K562 (cell line): ENCODE results near the gene SLC2A8. TPM values are rescaled to one million over a fixed set of nuclear protein-coding genes. Genes with fewer than 3 reads are reported as not detected.

ENCODE experiments used
- ATAC-seq: fragments of 200-7000 bp; cut with Tn5 transposase; 3 replicates; pipeline ENCODE4 v1.9.1; 2020; ENCODE audit warnings: moderate library complexity
- BruUV-seq: library from RNA; stranded (reverse); fragments of 400-500 nt; replicated peaks from 2 replicates; lab custom pipeline; 2021; lab: Mats Ljungman, UMichigan
- CTCF ChIA-PET: fragments of 300-600 bp; formaldehyde crosslinking; extraction: SDS; loops from one replicate; lab custom pipeline; 2021; ENCODE audit warnings: low intra/inter-chr PET ratio; lab: Yijun Ruan, JAX
- POLR2A ChIA-PET: fragments of 300-600, 350-650 bp; sonication (Branson Sonifier 250); formaldehyde crosslinking; extraction: SDS; loops from one replicate; lab custom pipeline; 2021; ENCODE audit warnings: antibody characterized with exemption, inconsistent platforms; lab: Yijun Ruan, JAX
- DNase-seq, 4 experiments: peaks; one replicate each; pipeline versions ENCODE4 v3.0.0 to v3.0.0-alpha.2; 2011 to 2018; ENCODE audit warnings: low spot score in 3 of 4, mixed read lengths in 3 of 4; ENCODE audit errors: extremely low read depth in 1 of 4
- FAIRE-seq: peaks from 2 replicates; lab custom pipeline; 2011; peaks lifted over from hg19 to GRCh38; lab: Jason Lieb, UNC
- H2AFZ ChIP-seq: 2 replicates; pipeline ENCODE4 v1.6.0; 2011; ENCODE audit warnings: low read depth, low read length, control low read depth, inconsistent platforms
- H3K27ac ChIP-seq: fragments of 200-600 bp; 3 replicates; pipeline ENCODE4 v1.8.0; 2011; ENCODE audit warnings: low read depth, mild to moderate bottlenecking, control low read depth, inconsistent platforms, low read length, moderate library complexity, mixed read lengths; ENCODE audit errors: extremely low read depth
- H3K27me3 ChIP-seq, 2 experiments: fragments of 300-600 bp in 1 of 2; 2 replicates in 1 of 2; 3 replicates in 1 of 2; pipeline versions ENCODE4 v1.6.0 to v1.8.0; 2011; ENCODE audit warnings: inconsistent platforms in 2 of 2, low read length in 2 of 2, mild to moderate bottlenecking in 1 of 2, mixed read lengths in 1 of 2, moderate library complexity in 1 of 2; ENCODE audit not compliant: control insufficient read depth in 2 of 2, insufficient read depth in 2 of 2
- H3K36me3 ChIP-seq: fragments of 300-600 bp; 3 replicates; pipeline ENCODE4 v1.8.0; 2011; ENCODE audit warnings: mild to moderate bottlenecking, low read length, inconsistent platforms; ENCODE audit not compliant: control insufficient read depth, insufficient read depth
- H3K4me1 ChIP-seq, 2 experiments: fragments of 200-600 bp in 1 of 2; replicated peaks in 1 of 2; 2 replicates in 1 of 2; 3 replicates in 1 of 2; pipeline versions ENCODE4 v1.5.1 to v1.8.0; 2011; ENCODE audit warnings: inconsistent platforms in 2 of 2, low read length in 2 of 2, mild to moderate bottlenecking in 1 of 2, mixed read lengths in 1 of 2, moderate library complexity in 1 of 2; ENCODE audit not compliant: control insufficient read depth in 2 of 2, insufficient read depth in 2 of 2
- H3K4me2 ChIP-seq: 2 replicates; pipeline ENCODE4 v1.6.1; 2011; ENCODE audit warnings: low read length, control low read depth, inconsistent platforms, mixed read lengths; ENCODE audit not compliant: insufficient read depth
- H3K4me3 ChIP-seq: fragments of 200-600 bp; sonication (generic), shearing (Covaris generic); 2 replicates; pipeline ENCODE4 v1.5.1; 2016; ENCODE audit warnings: control low read depth, inconsistent platforms
- H3K79me2 ChIP-seq: fragments of 200-600 bp; 3 replicates; pipeline ENCODE4 v1.8.0; 2011; ENCODE audit warnings: low read length, inconsistent platforms; ENCODE audit not compliant: control insufficient read depth, insufficient read depth
- H3K9ac ChIP-seq, 2 experiments: 2 replicates each; pipeline versions ENCODE4 v1.6.0 to v1.6.1; 2011; ENCODE audit warnings: low read depth in 2 of 2, low read length in 2 of 2, control low read depth in 1 of 2, inconsistent platforms in 1 of 2, mild to moderate bottlenecking in 1 of 2, mixed read lengths in 1 of 2; ENCODE audit not compliant: insufficient read depth in 1 of 2
- H3K9me1 ChIP-seq: one replicate; pipeline ENCODE4 v1.6.0; 2011; ENCODE audit warnings: inconsistent platforms, mild to moderate bottlenecking, low read length, moderate library complexity; ENCODE audit not compliant: control insufficient read depth, insufficient read depth
- H3K9me3 ChIP-seq: replicated peaks from 2 replicates; pipeline ENCODE4 v1.5.1; 2011; ENCODE audit warnings: low read depth, low read length, inconsistent platforms; ENCODE audit not compliant: control insufficient read depth, insufficient read depth
- H4K20me1 ChIP-seq: replicated peaks from 2 replicates; pipeline ENCODE4 v1.6.1; 2011; ENCODE audit warnings: low read length, inconsistent platforms, mixed read lengths; ENCODE audit not compliant: control insufficient read depth, insufficient read depth
- CBFB ChIP-seq: sonication (generic); formaldehyde crosslinking; IDR thresholded peaks from 2 replicates; pipeline ENCODE4 v1.4.0; 2020; ENCODE audit warnings: mild to moderate bottlenecking, missing genetic modification reagents
- EGR1 ChIP-seq: fragments of 450-650 bp; conservative IDR thresholded peaks from 2 replicates; pipeline ENCODE4 v1.6.1; 2017; ENCODE audit warnings: mild to moderate bottlenecking
- ESRRA ChIP-seq: fragments of 450-650 bp; IDR thresholded peaks from 2 replicates; pipeline ENCODE4 v1.6.1; 2014; ENCODE audit warnings: low read depth, mild to moderate bottlenecking, moderate library complexity, borderline replicate concordance
- GATAD2A ChIP-seq: fragments of 450-650 bp; IDR thresholded peaks from 2 replicates; pipeline ENCODE4 v1.6.1; 2017
- HIVEP1 ChIP-seq: fragments of 250-450 bp; sonication (Bioruptor Pico); IDR thresholded peaks from 2 replicates; pipeline ENCODE4 v1.4.0; 2020; ENCODE audit warnings: mild to moderate bottlenecking
- HMG20A ChIP-seq: fragments of 450-650 bp; formaldehyde crosslinking; conservative IDR thresholded peaks from 2 replicates; pipeline ENCODE4 v1.4.0; 2020; ENCODE audit warnings: mild to moderate bottlenecking, mixed read lengths
- NCOR1 ChIP-seq: fragments of 450-650 bp; IDR thresholded peaks from 2 replicates; pipeline ENCODE4 v1.6.1; 2016; ENCODE audit warnings: mild to moderate bottlenecking, moderate library complexity
- NR3C1 ChIP-seq: sonication (generic); formaldehyde crosslinking; IDR thresholded peaks from 2 replicates; pipeline ENCODE4 v1.8.1; 2022; ENCODE audit warnings: missing genetic modification reagents
- NR4A1 ChIP-seq, 2 experiments: fragments of 250-450 bp in 1 of 2; fragments of 450-650 bp in 1 of 2; sonication (Bioruptor Pico) in 1 of 2; IDR thresholded peaks; 2 replicates each; pipeline versions ENCODE4 v1.4.0 to v1.6.1; 2016 to 2020; ENCODE audit warnings: mild to moderate bottlenecking in 2 of 2, missing compliant biosample characterization in 1 of 2, missing genetic modification characterization in 1 of 2, moderate library complexity in 1 of 2
- RBM25 ChIP-seq: fragments of 200-400 bp; formaldehyde crosslinking; IDR thresholded peaks from 2 replicates; pipeline ENCODE4 v1.6.1; 2018; ENCODE audit warnings: low read length, low read depth, moderate library complexity; ENCODE audit not compliant: severe bottlenecking
- TAF7 ChIP-seq: fragments of 450-650 bp; IDR thresholded peaks from 2 replicates; pipeline ENCODE4 v1.6.1; 2016; ENCODE audit warnings: missing genetic modification characterization, missing compliant biosample characterization
- ZBTB1 ChIP-seq: sonication (generic); formaldehyde crosslinking; IDR thresholded peaks from 2 replicates; pipeline ENCODE4 v1.8.1; 2023; ENCODE audit warnings: missing genetic modification reagents, low read depth, mild to moderate bottlenecking, borderline replicate concordance
- ZKSCAN1 ChIP-seq: fragments of 150-350 bp; IDR thresholded peaks from 2 replicates; pipeline ENCODE4 v1.6.1; 2016; ENCODE audit warnings: low read depth, low read length
- ZNF589 ChIP-seq: fragments of 200-800 bp; sonication (Bioruptor generic); IDR thresholded peaks from 2 replicates; pipeline ENCODE4 v1.6.1; 2016; ENCODE audit warnings: low read depth, missing genetic modification characterization, missing compliant biosample characterization
- WGBS: fragments of 100-300 bp; shearing (Covaris generic); methylation state at CpG from one replicate; pipeline ENCODE4 v1.1.6; 2016; ENCODE audit warnings: low coverage, mixed read lengths; ENCODE audit not compliant: insufficient coverage; ENCODE audit errors: missing lambda C conversion rate; 5-methylcytosine and 5-hydroxymethylcytosine counted together
- in situ Hi-C: fragments of 300-500 bp; cut with MboI; formaldehyde crosslinking; loops from 4 replicates; pipeline ENCODE4 v1.15.0; 2018; ENCODE audit warnings: inconsistent platforms, mixed read lengths
- intact Hi-C: fragments of 100-400 bp; cut with micrococcal nuclease; formaldehyde crosslinking; loops from 2 replicates; pipeline ENCODE4 v1.14.2; 2022
- polyA plus RNA-seq, 8 experiments: library from polyadenylated mRNA; depleted of rRNA in 4 of 8; stranded (reverse) in 5 of 8; unstranded in 3 of 8; fragments of >200 nt; fragmentation: Nextera tagmentation in 2 of 8; fragmentation: Illumina TruSeq in 1 of 8; extraction: Ambion mirVana in 2 of 8; extraction: Trizol in 1 of 8; gene quantifications; 2 replicates each; pipeline versions ENCODE4 v1.2.1 to v1.2.3, GENCODE V29; 2011 to 2014; ENCODE audit warnings: inconsistent platforms in 1 of 8, missing spikeins in 1 of 8
- total RNA-seq, 7 experiments: library from RNA; depleted of rRNA in 6 of 7; stranded (reverse); fragments of >200 nt in 6 of 7; fragmentation: Illumina TruSeq in 2 of 7; extraction: Trizol in 2 of 7; gene quantifications; 2 replicates each; pipeline versions ENCODE4 v1.2.1 to v1.2.3, GENCODE V29; 2011 to 2021; ENCODE audit warnings: low replicate concordance in 1 of 7
- TF ChIP-seq, protein P1 (sequence below): fragments of 250-450 bp; sonication (Bioruptor Pico); IDR thresholded peaks from 2 replicates; pipeline ENCODE4 v1.4.0; 2020

SLC2A8 gene
- total and polyA plus RNA-seq, 9 of the 15 experiments (the other 6 are each of a cell fraction or from before 2014, with no cell fraction given) = 0.13 to 12.9 (median 5.2) TPM

DNA sequence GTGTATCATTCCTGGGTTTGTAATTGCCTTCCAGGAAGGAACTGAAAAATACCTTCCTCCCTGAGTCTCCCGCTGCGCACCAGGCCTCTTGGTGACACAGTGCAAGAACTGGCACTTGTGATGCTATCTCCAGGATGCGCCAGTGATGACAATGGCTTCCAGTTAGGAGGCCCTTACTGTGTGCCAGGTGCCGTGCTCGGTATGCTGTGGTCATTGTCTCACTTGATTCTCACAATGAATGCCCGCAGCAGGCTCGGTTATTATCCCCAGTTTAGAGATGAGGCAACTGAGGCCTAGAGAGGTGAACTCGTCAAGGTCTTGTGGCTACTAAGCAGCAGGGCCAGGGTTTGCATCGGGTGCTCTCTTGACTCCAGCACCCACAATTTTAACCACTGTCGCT lies 31.5 kb upstream of the SLC2A8 start:
- DNase-seq (no peak), ATAC-seq (no peak), FAIRE-seq (no peak)
- Histone ChIP-seq H3K4me1 (peaks cover 7 to 9% of the 10 kb centered on the region in 2 experiments; a peak in 3 of 5 replicates), H3K9ac (no peak overlapping the region), H3K27ac (no peak overlapping the region), H3K4me2 (no peak overlapping the region), H4K20me1 (peaks cover 3% of the 10 kb centered on the region), H2AFZ (no peak overlapping the region), H3K9me3 (no peaks in the 10 kb centered on the region), H3K27me3 (peaks cover 13 to 26% of the 10 kb centered on the region in 2 experiments; a peak in 4 of 5 replicates), H3K4me3 (no peak overlapping the region), H3K9me1 (no peaks in the 10 kb centered on the region), H3K36me3 (no peaks in the 10 kb centered on the region), H3K79me2 (no peaks in the 10 kb centered on the region)
- ChIA-PET POLR2A (no interaction called here), CTCF (no interaction called here)
- in situ Hi-C loops (no loop called here), intact Hi-C loops (no loop called here)
- no TSS peak for BruUV-seq
- 41% methylated on average over 10 of the region's 10 CpGs for WGBS
- TF ChIP-seq NR3C1 (CRISPR knock-in tag) (no peak), GATAD2A (no peak), ZNF589 (CRISPR knock-in tag) (no peak), CBFB (CRISPR knock-in tag) (no peak), HIVEP1 (CRISPR knock-in tag) (no peak), ZKSCAN1 (no peak), RBM25 (no peak), HMG20A (CRISPR knock-in tag) (no peak), NCOR1 (no peak), TAF7 (no peak), ZBTB1 (no peak), EGR1 (no peak), NR4A1 (CRISPR knock-in tag; IDR thresholded peaks at IDR 0.05) (no peak), NR4A1 (tag; IDR thresholded peaks at IDR 0.05) (no peak), ESRRA (no peak)
- TF ChIP-seq, protein P1, sequence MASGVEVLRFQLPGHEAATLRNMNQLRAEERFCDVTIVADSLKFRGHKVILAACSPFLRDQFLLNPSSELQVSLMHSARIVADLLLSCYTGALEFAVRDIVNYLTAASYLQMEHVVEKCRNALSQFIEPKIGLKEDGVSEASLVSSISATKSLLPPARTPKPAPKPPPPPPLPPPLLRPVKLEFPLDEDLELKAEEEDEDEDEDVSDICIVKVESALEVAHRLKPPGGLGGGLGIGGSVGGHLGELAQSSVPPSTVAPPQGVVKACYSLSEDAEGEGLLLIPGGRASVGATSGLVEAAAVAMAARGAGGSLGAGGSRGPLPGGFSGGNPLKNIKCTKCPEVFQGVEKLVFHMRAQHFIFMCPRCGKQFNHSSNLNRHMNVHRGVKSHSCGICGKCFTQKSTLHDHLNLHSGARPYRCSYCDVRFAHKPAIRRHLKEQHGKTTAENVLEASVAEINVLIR = no peak
